GM12878 (cell line): ENCODE data around the gene PRCC. TPM values are rescaled to one million over a fixed set of nuclear protein-coding genes. Genes with fewer than 3 reads are reported as not detected.
A peak's percentile ranks its signal among the peaks of the same experiment; 100 is the strongest.

Experiments
- BACH1 ChIP-seq: fragments of 450-650 bp; IDR thresholded peaks from 2 replicates; pipeline ENCODE4 v1.6.1; 2017; ENCODE audit warnings: mild to moderate bottlenecking, borderline replicate concordance
- EGR1 ChIP-seq, 2 experiments: IDR thresholded peaks; 1 replicate in 1 of 2; 2 replicates in 1 of 2; pipeline ENCODE4 v1.6.1; 2011 to 2012; ENCODE audit warnings: low read depth in 2 of 2, low read length in 2 of 2, borderline replicate concordance in 1 of 2, mild to moderate bottlenecking in 1 of 2, moderate library complexity in 1 of 2
- GABPA ChIP-seq: IDR thresholded peaks from 2 replicates; pipeline ENCODE4 v1.6.1; 2014; ENCODE audit warnings: antibody characterized with exemption, low read depth, mild to moderate bottlenecking, inconsistent platforms
- GATAD2B ChIP-seq: fragments of 450-650 bp; conservative IDR thresholded peaks from 2 replicates; pipeline ENCODE4 v1.6.1; 2017; ENCODE audit warnings: low read depth, mild to moderate bottlenecking, moderate library complexity
- PAX5 ChIP-seq: IDR thresholded peaks from 2 replicates; pipeline ENCODE4 v1.6.1; 2011; ENCODE audit warnings: low read depth, low read length, borderline replicate concordance
- POLR2AphosphoS5 ChIP-seq: IDR thresholded peaks from 2 replicates; pipeline ENCODE4 v1.6.1; 2011; ENCODE audit warnings: mild to moderate bottlenecking, low read length, inconsistent platforms
- RAD21 ChIP-seq: IDR thresholded peaks from 2 replicates; pipeline ENCODE4 v1.6.1; 2011; ENCODE audit warnings: mild to moderate bottlenecking, low read depth, low read length, moderate library complexity; ENCODE audit not compliant: insufficient read depth
- RB1 ChIP-seq: fragments of 450-650 bp; formaldehyde crosslinking; IDR thresholded peaks from 2 replicates; pipeline ENCODE4 v1.6.1; 2017; ENCODE audit warnings: mild to moderate bottlenecking, borderline replicate concordance
- RBBP5 ChIP-seq: fragments of 200-600 bp; sonication (generic); conservative IDR thresholded peaks from 2 replicates; pipeline ENCODE4 v1.6.1; 2016
- RUNX3 ChIP-seq: IDR thresholded peaks from 2 replicates; pipeline ENCODE4 v1.6.1; 2012; ENCODE audit warnings: low read length, inconsistent platforms
- SIN3A ChIP-seq: IDR thresholded peaks from 2 replicates; pipeline ENCODE4 v1.6.1; 2012; ENCODE audit warnings: low read depth, low read length, improper control_type of control experiment
- SMC3 ChIP-seq: IDR thresholded peaks from 2 replicates; pipeline ENCODE4 v1.6.1; 2011; ENCODE audit warnings: low read length, improper control_type of control experiment, borderline replicate concordance
- TCF7 ChIP-seq: IDR thresholded peaks from 2 replicates; pipeline ENCODE4 v1.6.1; 2014; ENCODE audit warnings: antibody characterized with exemption, borderline replicate concordance
- WRNIP1 ChIP-seq: IDR thresholded peaks from 2 replicates; pipeline ENCODE4 v1.6.1; 2011; ENCODE audit warnings: low read depth, low read length, improper control_type of control experiment, borderline replicate concordance
- polyA plus RNA-seq, 11 experiments: library from polyadenylated mRNA; depleted of rRNA in 4 of 11; unstranded in 6 of 11; stranded (reverse) in 5 of 11; fragments of >200 nt; fragmentation: Nextera tagmentation in 4 of 11; fragmentation: Illumina TruSeq in 1 of 11; extraction: Ambion mirVana in 4 of 11; extraction: Trizol in 1 of 11; gene quantifications; 1 replicate in 1 of 11; 2 replicates in 10 of 11; pipeline versions ENCODE4 v1.2.1 to v1.2.3, GENCODE V29; 2011 to 2016; ENCODE audit warnings: inconsistent platforms in 2 of 11, missing spikeins in 2 of 11, low read depth in 1 of 11
- total RNA-seq, 4 experiments: library from RNA; depleted of rRNA in 3 of 4; stranded (reverse); fragments of >200 nt in 3 of 4; fragmentation: Illumina TruSeq in 1 of 4; extraction: Trizol in 1 of 4; gene quantifications; 2 replicates each; pipeline versions ENCODE4 v1.2.1 to v1.2.3, GENCODE V29; 2013 to 2021
- TF ChIP-seq, protein P1 (sequence below): fragments of 450-650 bp; IDR thresholded peaks from 2 replicates; pipeline ENCODE4 v1.6.1; 2016; ENCODE audit warnings: mild to moderate bottlenecking
- TF ChIP-seq, protein P2 (sequence below): IDR thresholded peaks from 2 replicates; pipeline ENCODE4 v1.6.1; 2012; ENCODE audit warnings: low read length, inconsistent platforms
- TF ChIP-seq, protein P3 (sequence below): fragments of 450-650 bp; IDR thresholded peaks from 2 replicates; pipeline ENCODE4 v1.6.1; 2016; ENCODE audit warnings: mild to moderate bottlenecking
- TF ChIP-seq, protein P4 (sequence below): IDR thresholded peaks from 2 replicates; pipeline ENCODE4 v1.6.1; 2011; ENCODE audit warnings: low read depth, mild to moderate bottlenecking, low read length, moderate library complexity, borderline replicate concordance; ENCODE audit errors: extremely low read depth
- TF ChIP-seq, protein P5 (sequence below): IDR thresholded peaks from 2 replicates; pipeline ENCODE4 v1.6.1; 2012; ENCODE audit warnings: mild to moderate bottlenecking, low read depth, low read length
- TF ChIP-seq, protein P6 (sequence below): IDR thresholded peaks from 2 replicates; pipeline ENCODE4 v1.6.1; 2011; ENCODE audit warnings: borderline replicate concordance, low read depth, mild to moderate bottlenecking, moderate library complexity, low read length; ENCODE audit not compliant: insufficient read depth, poor library complexity, severe bottlenecking

PRCC gene
- total and polyA plus RNA-seq, 10 of the 15 experiments (the other 5 are each of a cell fraction or from before 2014, with no cell fraction given), result 23.8 to 132 (median 63.1) TPM

DNA sequence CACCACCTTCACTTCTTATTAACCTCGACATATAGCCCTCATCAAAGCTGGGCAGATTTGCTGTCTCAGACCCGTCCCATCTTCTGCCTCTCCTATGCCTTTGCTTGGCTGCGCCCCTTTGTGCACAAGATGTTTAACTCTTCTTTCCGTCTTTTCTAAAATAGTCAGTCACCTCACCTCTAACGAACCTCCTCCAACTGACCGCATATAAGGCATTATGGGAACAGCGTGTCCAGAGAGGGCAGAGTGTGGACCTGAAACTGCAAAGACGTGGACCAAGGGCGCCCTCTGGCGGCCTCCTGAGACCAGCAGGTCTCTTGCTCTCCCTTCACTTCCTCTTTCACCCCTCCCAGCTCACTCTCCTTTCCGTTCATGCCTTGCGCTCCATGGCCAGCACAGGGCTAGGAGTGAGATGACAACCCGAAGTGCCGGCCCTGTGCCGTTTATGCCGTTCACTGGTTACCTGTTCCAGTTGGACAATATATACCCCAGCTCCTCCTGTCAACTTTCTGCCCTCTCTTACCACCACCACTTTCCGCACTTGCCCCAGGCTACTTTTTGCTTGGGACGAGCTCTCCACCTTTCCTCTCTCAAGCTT is 41.6 kb upstream of the PRCC start (continued):
- TF ChIP-seq GATAD2B (no peak; the same call in 1 of the 2 replicates), GABPA (0 out of 2 replicates have a peak, but pooled peaks have one; percentile 36), SMC3 (peak; percentile 80), RUNX3 (peak; percentile 49), PAX5 (peak; percentile 32; the same call in 1 of the 2 replicates), EGR1 (IDR thresholded peaks at IDR 0.05; ENCODE audit: borderline replicate concordance in 1 of 2, low read depth in 2 of 2, low read length in 2 of 2) (no peak), POLR2AphosphoS5 (no peak), TCF7 (no peak), RB1 (peak; percentile 71; the same call in 1 of the 2 replicates), RBBP5 (no peak), WRNIP1 (0 out of 2 replicates have a peak, but pooled peaks have one; percentile 19), SIN3A (peak; percentile 61; the same call in 1 of the 2 replicates), RAD21 (peak; percentile 75), BACH1 (no peak; the same call in 1 of the 2 replicates)
- TF ChIP-seq, protein P1, sequence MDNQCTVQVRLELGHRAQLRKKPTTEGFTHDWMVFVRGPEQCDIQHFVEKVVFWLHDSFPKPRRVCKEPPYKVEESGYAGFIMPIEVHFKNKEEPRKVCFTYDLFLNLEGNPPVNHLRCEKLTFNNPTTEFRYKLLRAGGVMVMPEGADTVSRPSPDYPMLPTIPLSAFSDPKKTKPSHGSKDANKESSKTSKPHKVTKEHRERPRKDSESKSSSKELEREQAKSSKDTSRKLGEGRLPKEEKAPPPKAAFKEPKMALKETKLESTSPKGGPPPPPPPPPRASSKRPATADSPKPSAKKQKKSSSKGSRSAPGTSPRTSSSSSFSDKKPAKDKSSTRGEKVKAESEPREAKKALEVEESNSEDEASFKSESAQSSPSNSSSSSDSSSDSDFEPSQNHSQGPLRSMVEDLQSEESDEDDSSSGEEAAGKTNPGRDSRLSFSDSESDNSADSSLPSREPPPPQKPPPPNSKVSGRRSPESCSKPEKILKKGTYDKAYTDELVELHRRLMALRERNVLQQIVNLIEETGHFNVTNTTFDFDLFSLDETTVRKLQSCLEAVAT, result peak; percentile 38; the same call in 1 of the 2 replicates
- TF ChIP-seq, protein P2, sequence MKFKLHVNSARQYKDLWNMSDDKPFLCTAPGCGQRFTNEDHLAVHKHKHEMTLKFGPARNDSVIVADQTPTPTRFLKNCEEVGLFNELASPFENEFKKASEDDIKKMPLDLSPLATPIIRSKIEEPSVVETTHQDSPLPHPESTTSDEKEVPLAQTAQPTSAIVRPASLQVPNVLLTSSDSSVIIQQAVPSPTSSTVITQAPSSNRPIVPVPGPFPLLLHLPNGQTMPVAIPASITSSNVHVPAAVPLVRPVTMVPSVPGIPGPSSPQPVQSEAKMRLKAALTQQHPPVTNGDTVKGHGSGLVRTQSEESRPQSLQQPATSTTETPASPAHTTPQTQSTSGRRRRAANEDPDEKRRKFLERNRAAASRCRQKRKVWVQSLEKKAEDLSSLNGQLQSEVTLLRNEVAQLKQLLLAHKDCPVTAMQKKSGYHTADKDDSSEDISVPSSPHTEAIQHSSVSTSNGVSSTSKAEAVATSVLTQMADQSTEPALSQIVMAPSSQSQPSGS, result no peak
- TF ChIP-seq, protein P3, sequence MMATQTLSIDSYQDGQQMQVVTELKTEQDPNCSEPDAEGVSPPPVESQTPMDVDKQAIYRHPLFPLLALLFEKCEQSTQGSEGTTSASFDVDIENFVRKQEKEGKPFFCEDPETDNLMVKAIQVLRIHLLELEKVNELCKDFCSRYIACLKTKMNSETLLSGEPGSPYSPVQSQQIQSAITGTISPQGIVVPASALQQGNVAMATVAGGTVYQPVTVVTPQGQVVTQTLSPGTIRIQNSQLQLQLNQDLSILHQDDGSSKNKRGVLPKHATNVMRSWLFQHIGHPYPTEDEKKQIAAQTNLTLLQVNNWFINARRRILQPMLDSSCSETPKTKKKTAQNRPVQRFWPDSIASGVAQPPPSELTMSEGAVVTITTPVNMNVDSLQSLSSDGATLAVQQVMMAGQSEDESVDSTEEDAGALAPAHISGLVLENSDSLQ, result no peak
- TF ChIP-seq, protein P4, sequence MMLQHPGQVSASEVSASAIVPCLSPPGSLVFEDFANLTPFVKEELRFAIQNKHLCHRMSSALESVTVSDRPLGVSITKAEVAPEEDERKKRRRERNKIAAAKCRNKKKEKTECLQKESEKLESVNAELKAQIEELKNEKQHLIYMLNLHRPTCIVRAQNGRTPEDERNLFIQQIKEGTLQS, result no peak
- TF ChIP-seq, protein P5, sequence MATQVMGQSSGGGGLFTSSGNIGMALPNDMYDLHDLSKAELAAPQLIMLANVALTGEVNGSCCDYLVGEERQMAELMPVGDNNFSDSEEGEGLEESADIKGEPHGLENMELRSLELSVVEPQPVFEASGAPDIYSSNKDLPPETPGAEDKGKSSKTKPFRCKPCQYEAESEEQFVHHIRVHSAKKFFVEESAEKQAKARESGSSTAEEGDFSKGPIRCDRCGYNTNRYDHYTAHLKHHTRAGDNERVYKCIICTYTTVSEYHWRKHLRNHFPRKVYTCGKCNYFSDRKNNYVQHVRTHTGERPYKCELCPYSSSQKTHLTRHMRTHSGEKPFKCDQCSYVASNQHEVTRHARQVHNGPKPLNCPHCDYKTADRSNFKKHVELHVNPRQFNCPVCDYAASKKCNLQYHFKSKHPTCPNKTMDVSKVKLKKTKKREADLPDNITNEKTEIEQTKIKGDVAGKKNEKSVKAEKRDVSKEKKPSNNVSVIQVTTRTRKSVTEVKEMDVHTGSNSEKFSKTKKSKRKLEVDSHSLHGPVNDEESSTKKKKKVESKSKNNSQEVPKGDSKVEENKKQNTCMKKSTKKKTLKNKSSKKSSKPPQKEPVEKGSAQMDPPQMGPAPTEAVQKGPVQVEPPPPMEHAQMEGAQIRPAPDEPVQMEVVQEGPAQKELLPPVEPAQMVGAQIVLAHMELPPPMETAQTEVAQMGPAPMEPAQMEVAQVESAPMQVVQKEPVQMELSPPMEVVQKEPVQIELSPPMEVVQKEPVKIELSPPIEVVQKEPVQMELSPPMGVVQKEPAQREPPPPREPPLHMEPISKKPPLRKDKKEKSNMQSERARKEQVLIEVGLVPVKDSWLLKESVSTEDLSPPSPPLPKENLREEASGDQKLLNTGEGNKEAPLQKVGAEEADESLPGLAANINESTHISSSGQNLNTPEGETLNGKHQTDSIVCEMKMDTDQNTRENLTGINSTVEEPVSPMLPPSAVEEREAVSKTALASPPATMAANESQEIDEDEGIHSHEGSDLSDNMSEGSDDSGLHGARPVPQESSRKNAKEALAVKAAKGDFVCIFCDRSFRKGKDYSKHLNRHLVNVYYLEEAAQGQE, result no peak
- TF ChIP-seq, protein P6, sequence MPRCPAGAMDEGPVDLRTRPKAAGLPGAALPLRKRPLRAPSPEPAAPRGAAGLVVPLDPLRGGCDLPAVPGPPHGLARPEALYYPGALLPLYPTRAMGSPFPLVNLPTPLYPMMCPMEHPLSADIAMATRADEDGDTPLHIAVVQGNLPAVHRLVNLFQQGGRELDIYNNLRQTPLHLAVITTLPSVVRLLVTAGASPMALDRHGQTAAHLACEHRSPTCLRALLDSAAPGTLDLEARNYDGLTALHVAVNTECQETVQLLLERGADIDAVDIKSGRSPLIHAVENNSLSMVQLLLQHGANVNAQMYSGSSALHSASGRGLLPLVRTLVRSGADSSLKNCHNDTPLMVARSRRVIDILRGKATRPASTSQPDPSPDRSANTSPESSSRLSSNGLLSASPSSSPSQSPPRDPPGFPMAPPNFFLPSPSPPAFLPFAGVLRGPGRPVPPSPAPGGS, result no peak
